ENCODE measurements around the gene TEC.

GRCh38 chr4:48133669-48134068 lies 136.0 kb downstream of the TEC start:
- TF ChIP-seq, protein P1, sequence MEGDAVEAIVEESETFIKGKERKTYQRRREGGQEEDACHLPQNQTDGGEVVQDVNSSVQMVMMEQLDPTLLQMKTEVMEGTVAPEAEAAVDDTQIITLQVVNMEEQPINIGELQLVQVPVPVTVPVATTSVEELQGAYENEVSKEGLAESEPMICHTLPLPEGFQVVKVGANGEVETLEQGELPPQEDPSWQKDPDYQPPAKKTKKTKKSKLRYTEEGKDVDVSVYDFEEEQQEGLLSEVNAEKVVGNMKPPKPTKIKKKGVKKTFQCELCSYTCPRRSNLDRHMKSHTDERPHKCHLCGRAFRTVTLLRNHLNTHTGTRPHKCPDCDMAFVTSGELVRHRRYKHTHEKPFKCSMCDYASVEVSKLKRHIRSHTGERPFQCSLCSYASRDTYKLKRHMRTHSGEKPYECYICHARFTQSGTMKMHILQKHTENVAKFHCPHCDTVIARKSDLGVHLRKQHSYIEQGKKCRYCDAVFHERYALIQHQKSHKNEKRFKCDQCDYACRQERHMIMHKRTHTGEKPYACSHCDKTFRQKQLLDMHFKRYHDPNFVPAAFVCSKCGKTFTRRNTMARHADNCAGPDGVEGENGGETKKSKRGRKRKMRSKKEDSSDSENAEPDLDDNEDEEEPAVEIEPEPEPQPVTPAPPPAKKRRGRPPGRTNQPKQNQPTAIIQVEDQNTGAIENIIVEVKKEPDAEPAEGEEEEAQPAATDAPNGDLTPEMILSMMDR (IDR thresholded peaks at IDR 0.05; ENCODE audit: poor library complexity, severe bottlenecking), result no peak
- TF ChIP-seq SMC3 (conservative IDR thresholded peaks at IDR 0.05; ENCODE audit: poor library complexity), result no peak
- TF ChIP-seq RAD21 (conservative IDR thresholded peaks at IDR 0.05), result no peak
- no peak for TF ChIP-seq EZH2 (IDR thresholded peaks at IDR 0.05; ENCODE audit: borderline replicate concordance, insufficient read depth, low read length, poor library complexity, severe bottlenecking)
- no peak for TF ChIP-seq POLR2AphosphoS5 (IDR thresholded peaks at IDR 0.05)
- no peak for TF ChIP-seq TAF1 (IDR thresholded peaks at IDR 0.05; ENCODE audit: low read depth)
